Measurements from ENCODE around the gene KRTAP1-4.

Gene KRTAP1-4

GRCh38 chr17:41013606-41014005, 16.4 kb downstream of the KRTAP1-4 start:
- H3K9ac ChIP-seq (ENCODE audit: low read length), result no peak overlapping the region
- no peaks in the 10 kb centered on the region for H3K9me3 ChIP-seq (ENCODE audit: low read length)
- no peaks in the 10 kb centered on the region for H3K79me2 ChIP-seq (ENCODE audit: insufficient read depth, low read length)
- H3K4me1 ChIP-seq (ENCODE audit: insufficient read depth, low read length, severe bottlenecking), result no peaks in the 10 kb centered on the region
- no peak overlapping the region for H3K4me3 ChIP-seq (ENCODE audit: low read depth, low read length, poor library complexity, severe bottlenecking)
- TF ChIP-seq EZH2 (IDR thresholded peaks at IDR 0.05; ENCODE audit: borderline replicate concordance, low read length) (no peak), CTCF (IDR thresholded peaks at IDR 0.05; ENCODE audit: low read length) (no peak)
- no peaks in the 10 kb centered on the region for H3K27me3 ChIP-seq (ENCODE audit: insufficient read depth, low read length)
- no peaks in the 10 kb centered on the region for H3K9me2 ChIP-seq (ENCODE audit: low read depth, low read length)
- H3K27ac ChIP-seq (ENCODE audit: low read depth, low read length, poor library complexity, severe bottlenecking), result no peak overlapping the region
- no peaks in the 10 kb centered on the region for H3K36me3 ChIP-seq (ENCODE audit: insufficient read depth, low read length)
- no peaks in the 10 kb centered on the region for H4K20me1 ChIP-seq (ENCODE audit: insufficient read depth, low read length)
- H2AFZ ChIP-seq (ENCODE audit: low read length), result no peak overlapping the region
- H3F3A ChIP-seq (ENCODE audit: insufficient read depth, low read length), result no peaks in the 10 kb centered on the region
- H3K4me2 ChIP-seq (ENCODE audit: low read length), result no peak overlapping the region

GRCh38 chr17:41013181-41013580, 16.8 kb downstream of the KRTAP1-4 start:
- H3K4me1 ChIP-seq (ENCODE audit: insufficient read depth, low read length, severe bottlenecking), result no peaks in the 10 kb centered on the region
- no peaks in the 10 kb centered on the region for H4K20me1 ChIP-seq (ENCODE audit: insufficient read depth, low read length)
- H3K79me2 ChIP-seq (ENCODE audit: insufficient read depth, low read length), result no peaks in the 10 kb centered on the region
- no peaks in the 10 kb centered on the region for H3K36me3 ChIP-seq (ENCODE audit: insufficient read depth, low read length)
- no peaks in the 10 kb centered on the region for H3F3A ChIP-seq (ENCODE audit: insufficient read depth, low read length)
- no peak overlapping the region for H3K4me2 ChIP-seq (ENCODE audit: low read length)
- no peak overlapping the region for H3K9ac ChIP-seq (ENCODE audit: low read length)
- TF ChIP-seq CTCF (IDR thresholded peaks at IDR 0.05; ENCODE audit: low read length), result no peak
- H3K27me3 ChIP-seq (ENCODE audit: insufficient read depth, low read length), result no peaks in the 10 kb centered on the region
- no peak overlapping the region for H2AFZ ChIP-seq (ENCODE audit: low read length)
- no peaks in the 10 kb centered on the region for H3K9me3 ChIP-seq (ENCODE audit: low read length)
- H3K9me2 ChIP-seq (ENCODE audit: low read depth, low read length), result no peaks in the 10 kb centered on the region
- no peak overlapping the region for H3K27ac ChIP-seq (ENCODE audit: low read depth, low read length, poor library complexity, severe bottlenecking)
- no peak overlapping the region for H3K4me3 ChIP-seq (ENCODE audit: low read depth, low read length, poor library complexity, severe bottlenecking)

GRCh38 chr17:41012326-41013120, 17.5 kb downstream of the KRTAP1-4 start:
- Histone ChIP-seq H3K9me2 (ENCODE audit: low read depth, low read length) (no peaks in the 10 kb centered on the region), H3K9ac (ENCODE audit: low read length) (no peak overlapping the region), H3K79me2 (ENCODE audit: insufficient read depth, low read length) (no peaks in the 10 kb centered on the region), H2AFZ (ENCODE audit: low read length) (no peak overlapping the region), H3K27ac (ENCODE audit: low read depth, low read length, poor library complexity, severe bottlenecking) (no peak overlapping the region), H3K36me3 (ENCODE audit: insufficient read depth, low read length) (no peaks in the 10 kb centered on the region), H4K20me1 (ENCODE audit: insufficient read depth, low read length) (no peaks in the 10 kb centered on the region), H3F3A (ENCODE audit: insufficient read depth, low read length) (no peaks in the 10 kb centered on the region), H3K4me2 (ENCODE audit: low read length) (no peak overlapping the region), H3K27me3 (ENCODE audit: insufficient read depth, low read length) (no peaks in the 10 kb centered on the region), H3K4me3 (ENCODE audit: low read depth, low read length, poor library complexity, severe bottlenecking) (no peak overlapping the region), H3K9me3 (ENCODE audit: low read length) (no peaks in the 10 kb centered on the region), H3K4me1 (ENCODE audit: insufficient read depth, low read length, severe bottlenecking) (no peaks in the 10 kb centered on the region)
- TF ChIP-seq EZH2 (IDR thresholded peaks at IDR 0.05; ENCODE audit: borderline replicate concordance, low read length) (no peak), CTCF (IDR thresholded peaks at IDR 0.05; ENCODE audit: low read length) (no peak)
